ENCODE results near the gene LRRC58.

Gene LRRC58

GRCh38 chr3:120353463-120353862 is 4.3 kb upstream of the LRRC58 start:
- TF ChIP-seq SIN3A (IDR thresholded peaks at IDR 0.05; ENCODE audit: borderline replicate concordance, insufficient read depth, low read length) = no peak
- no peak for TF ChIP-seq FOXP2 (optimal IDR thresholded peaks at IDR 0.05; ENCODE audit: borderline replicate concordance, extremely low read depth, extremely low read length, insufficient read depth)
- no peak for TF ChIP-seq REST (IDR thresholded peaks at IDR 0.05; ENCODE audit: insufficient read depth in 1 of 2, low read depth in 2 of 2, low read length in 2 of 2)
- no peak for TF ChIP-seq POLR2AphosphoS5 (IDR thresholded peaks at IDR 0.05; ENCODE audit: low read depth, low read length)
- no peak for TF ChIP-seq TAF1 (IDR thresholded peaks at IDR 0.05; ENCODE audit: borderline replicate concordance, insufficient read depth, low read length)

GRCh38 chr3:120352017-120352416 is 2.9 kb upstream of the LRRC58 start:
- TF ChIP-seq TAF1 (IDR thresholded peaks at IDR 0.05; ENCODE audit: borderline replicate concordance, insufficient read depth, low read length) (no peak), REST (IDR thresholded peaks at IDR 0.05; ENCODE audit: insufficient read depth in 1 of 2, low read depth in 2 of 2, low read length in 2 of 2) (no peak), POLR2AphosphoS5 (IDR thresholded peaks at IDR 0.05; ENCODE audit: low read depth, low read length) (no peak), SIN3A (IDR thresholded peaks at IDR 0.05; ENCODE audit: borderline replicate concordance, insufficient read depth, low read length) (no peak), FOXP2 (optimal IDR thresholded peaks at IDR 0.05; ENCODE audit: borderline replicate concordance, extremely low read depth, extremely low read length, insufficient read depth) (no peak)

- TF ChIP-seq REST (IDR thresholded peaks at IDR 0.05; ENCODE audit: insufficient read depth in 1 of 2, low read depth in 2 of 2, low read length in 2 of 2) (no peak), SIN3A (IDR thresholded peaks at IDR 0.05; ENCODE audit: borderline replicate concordance, insufficient read depth, low read length) (no peak), FOXP2 (optimal IDR thresholded peaks at IDR 0.05; ENCODE audit: borderline replicate concordance, extremely low read depth, extremely low read length, insufficient read depth) (no peak), TAF1 (IDR thresholded peaks at IDR 0.05; ENCODE audit: borderline replicate concordance, insufficient read depth, low read length) (no peak), POLR2AphosphoS5 (IDR thresholded peaks at IDR 0.05; ENCODE audit: low read depth, low read length) (no peak)
Measured at GRCh38 chr3:120350401-120350941, 1.3 kb upstream of the LRRC58 start.

GRCh38 chr3:120349855-120350125 is 636 bp upstream of the LRRC58 start:
- no peak for TF ChIP-seq POLR2AphosphoS5 (IDR thresholded peaks at IDR 0.05; ENCODE audit: low read depth, low read length)
- TF ChIP-seq REST (IDR thresholded peaks at IDR 0.05; ENCODE audit: insufficient read depth in 1 of 2, low read depth in 2 of 2, low read length in 2 of 2) = no peak
- no peak for TF ChIP-seq SIN3A (IDR thresholded peaks at IDR 0.05; ENCODE audit: borderline replicate concordance, insufficient read depth, low read length)
- TF ChIP-seq FOXP2 (optimal IDR thresholded peaks at IDR 0.05; ENCODE audit: borderline replicate concordance, extremely low read depth, extremely low read length, insufficient read depth) = no peak
- TF ChIP-seq TAF1 (IDR thresholded peaks at IDR 0.05; ENCODE audit: borderline replicate concordance, insufficient read depth, low read length) = no peak
